ENCODE results near the gene NRTN. TPM values are rescaled to one million over a fixed set of nuclear protein-coding genes. Genes with fewer than 3 reads are reported as not detected.
A peak's percentile ranks its signal among the peaks of the same experiment; 100 is the strongest.

NRTN gene
- total RNA-seq, 1 experiment from 2014 or later: 0.80 TPM

GRCh38 chr19:5805462-5806132, 730 bp downstream of the NRTN start:
- H3K4me3 ChIP-seq (ENCODE audit: low read depth in 2 of 2, low read length in 2 of 2): peak overlapping the region in 1 of 2 experiments; percentile 14; a peak in 1 of 4 replicates
- intact Hi-C loops (cut with micrococcal nuclease; ENCODE audit: unreplicated experiment): loop anchor here (10.0 kb wide), 1 partner anchor 89 kb away; no protein-coding TSS in a partner anchor

GRCh38 chr19:5806133-5806489, 1.2 kb downstream of the NRTN start:
- no peaks in the 10 kb centered on the region for H3K36me3 ChIP-seq (ENCODE audit: control insufficient read depth, insufficient read depth, low read length)
- no peaks in the 10 kb centered on the region for H3K9me3 ChIP-seq (ENCODE audit: control insufficient read depth, insufficient read depth, low read depth, low read length)
- no peak overlapping the region for H3K27ac ChIP-seq (ENCODE audit: low read length)
- ChIA-PET POLR2A (no interaction called here), CTCF (no interaction called here)
- no peak; the same call in 1 of the 2 replicates for TF ChIP-seq CTCF (IDR thresholded peaks at IDR 0.05)
- TF ChIP-seq REST (IDR thresholded peaks at IDR 0.05; ENCODE audit: insufficient read depth in 1 of 2, low read depth in 2 of 2, low read length in 1 of 2): no peak
- TF ChIP-seq TCF7L2 (IDR thresholded peaks at IDR 0.05; ENCODE audit: low read depth, low read length): no peak
- TF ChIP-seq POLR2AphosphoS5 (IDR thresholded peaks at IDR 0.05; ENCODE audit: low read depth, low read length): no peak
- no peak for TF ChIP-seq SIN3A (IDR thresholded peaks at IDR 0.05; ENCODE audit: borderline replicate concordance, insufficient read depth, low read depth, low read length)
- H3K4me3 ChIP-seq (ENCODE audit: low read depth in 2 of 2, low read length in 2 of 2): no peak overlapping the region
- no TSS peak for BruUV-seq (replicated peaks)
- DNase-seq (ENCODE audit: low read depth, low spot score) (no peak), ATAC-seq (no peak)
- intact Hi-C loops (cut with micrococcal nuclease; ENCODE audit: unreplicated experiment): loop anchor here (10.0 kb wide), 1 partner anchor 89 kb away; no protein-coding TSS in a partner anchor
- H3K27me3 ChIP-seq (ENCODE audit: control insufficient read depth, insufficient read depth, low read length): no peaks in the 10 kb centered on the region
- in situ Hi-C loops (cut with HindIII; ENCODE audit: low pct_unique_long_range_greater_than_20kb, low sequenced_read_pairs): no loop called here
- peaks cover 4% of the 10 kb centered on the region for H3K4me1 ChIP-seq (ENCODE audit: control insufficient read depth, insufficient read depth, low read length)

More at GRCh38 chr19:5805462-5806132, 730 bp downstream of the NRTN start:
- BruUV-seq (replicated peaks): no TSS peak
- CTCF ChIA-PET: no interaction called here
- no peak overlapping the region for H3K27ac ChIP-seq (ENCODE audit: low read length)
- POLR2A ChIA-PET: no interaction called here
- DNase-seq (ENCODE audit: low read depth, low spot score) (no peak), ATAC-seq (peak; percentile 63)
- peak; percentile 87 for TF ChIP-seq CTCF (IDR thresholded peaks at IDR 0.05)
- TF ChIP-seq SIN3A (IDR thresholded peaks at IDR 0.05; ENCODE audit: borderline replicate concordance, insufficient read depth, low read depth, low read length): no peak
- no peak for TF ChIP-seq TCF7L2 (IDR thresholded peaks at IDR 0.05; ENCODE audit: low read depth, low read length)
- no peak for TF ChIP-seq POLR2AphosphoS5 (IDR thresholded peaks at IDR 0.05; ENCODE audit: low read depth, low read length)
- TF ChIP-seq REST (IDR thresholded peaks at IDR 0.05; ENCODE audit: insufficient read depth in 1 of 2, low read depth in 2 of 2, low read length in 1 of 2): no peak
- peaks cover 4% of the 10 kb centered on the region for H3K4me1 ChIP-seq (ENCODE audit: control insufficient read depth, insufficient read depth, low read length)
- H3K9me3 ChIP-seq (ENCODE audit: control insufficient read depth, insufficient read depth, low read depth, low read length): no peaks in the 10 kb centered on the region
- no peaks in the 10 kb centered on the region for H3K36me3 ChIP-seq (ENCODE audit: control insufficient read depth, insufficient read depth, low read length)
- in situ Hi-C loops (cut with HindIII; ENCODE audit: low pct_unique_long_range_greater_than_20kb, low sequenced_read_pairs): no loop called here
- no peaks in the 10 kb centered on the region for H3K27me3 ChIP-seq (ENCODE audit: control insufficient read depth, insufficient read depth, low read length)
